Astrocyte of the spinal cord (primary cell): ENCODE data around the gene KHK.

Experiments used
- DNase-seq: peaks from one replicate; pipeline ENCODE4 v3.0.0; 2011; ENCODE audit warnings: low read depth, low spot score
- H3K4me3 ChIP-seq: 2 replicates; pipeline ENCODE4 v1.5.1; 2011; ENCODE audit warnings: low read depth, mild to moderate bottlenecking, low read length, moderate library complexity
- CTCF ChIP-seq: IDR thresholded peaks from 2 replicates; pipeline ENCODE4 v1.5.1; 2012; ENCODE audit warnings: low read depth, mild to moderate bottlenecking, low read length, inconsistent platforms
- in situ Hi-C: cut with HindIII; loops from 2 replicates; pipeline ENCODE4 v1.10.0; 2017; ENCODE audit warnings: low sequenced_read_pairs

The KHK gene

GRCh38 chr2:27080140-27080469, 6.5 kb upstream of the KHK start:
- peak overlapping the region; percentile 62 for H3K4me3 ChIP-seq
- in situ Hi-C loops = no loop called here
- no peak for TF ChIP-seq CTCF
- DNase-seq = no peak

GRCh38 chr2:27080603-27080936, 6.0 kb upstream of the KHK start:
- no peak for DNase-seq
- no peak for TF ChIP-seq CTCF
- in situ Hi-C loops = no loop called here
- H3K4me3 ChIP-seq = peak overlapping the region; percentile 62

GRCh38 chr2:27081984-27082772, 4.4 kb upstream of the KHK start:
- in situ Hi-C loops = no loop called here
- H3K4me3 ChIP-seq = no peak overlapping the region
- DNase-seq = no peak
- no peak for TF ChIP-seq CTCF

- no peak for TF ChIP-seq CTCF
- in situ Hi-C loops = no loop called here
Observed at GRCh38 chr2:27082773-27083409, 3.7 kb upstream of the KHK start.

GRCh38 chr2:27083410-27084296, 2.9 kb upstream of the KHK start:
- in situ Hi-C loops = no loop called here
- DNase-seq = no peak
- TF ChIP-seq CTCF = no peak
- no peak overlapping the region for H3K4me3 ChIP-seq

More at GRCh38 chr2:27082773-27083409, 3.7 kb upstream of the KHK start:
- H3K4me3 ChIP-seq = no peak overlapping the region
- DNase-seq = no peak

GRCh38 chr2:27084297-27085061, 2.1 kb upstream of the KHK start:
- no peak overlapping the region for H3K4me3 ChIP-seq
- no peak for DNase-seq
- in situ Hi-C loops = no loop called here
- TF ChIP-seq CTCF = no peak
